Activated CD8-positive, alpha-beta memory T cell treated with anti-CD3 and anti-CD28 coated beads, Interleukin-2, amount 50 U/mL, for 24 hours (primary cell): ENCODE measurements around the gene SP2.

Source experiments
- DNase-seq: peaks from one replicate; pipeline ENCODE4 v3.0.0-alpha.2; 2020; ENCODE audit errors: extremely low read depth

The SP2 gene

GRCh38 chr17:47895856-47896671, at the start of gene SP2:
Gene SP2 (plus strand): TSS chr17:47896236. CDS start chr17:47896287, 51 bp downstream.
- DNase-seq: peak; percentile 99

- no peak for DNase-seq
These were observed 49.2 kb upstream of the SP2 start for GRCh38 chr17:47846716-47847340.

- no peak for DNase-seq
These were observed 48.5 kb upstream of the SP2 start for GRCh38 chr17:47847341-47848197.

GRCh38 chr17:47848198-47848513, 47.9 kb upstream of the SP2 start:
- no peak for DNase-seq

- no peak for DNase-seq
These were observed 45.7 kb upstream of the SP2 start for GRCh38 chr17:47850373-47850691.

GRCh38 chr17:47850692-47851573, 45.1 kb upstream of the SP2 start, which contains the start of gene SP6:
Gene SP6 (minus strand): TSS chr17:47851163. CDS start chr17:47848429, 2,734 bp downstream.
- DNase-seq: no peak

GRCh38 chr17:47851764-47852112, 44.3 kb upstream of the SP2 start:
- DNase-seq: no peak

GRCh38 chr17:47852113-47852949, 43.7 kb upstream of the SP2 start:
- DNase-seq: no peak

DNA sequence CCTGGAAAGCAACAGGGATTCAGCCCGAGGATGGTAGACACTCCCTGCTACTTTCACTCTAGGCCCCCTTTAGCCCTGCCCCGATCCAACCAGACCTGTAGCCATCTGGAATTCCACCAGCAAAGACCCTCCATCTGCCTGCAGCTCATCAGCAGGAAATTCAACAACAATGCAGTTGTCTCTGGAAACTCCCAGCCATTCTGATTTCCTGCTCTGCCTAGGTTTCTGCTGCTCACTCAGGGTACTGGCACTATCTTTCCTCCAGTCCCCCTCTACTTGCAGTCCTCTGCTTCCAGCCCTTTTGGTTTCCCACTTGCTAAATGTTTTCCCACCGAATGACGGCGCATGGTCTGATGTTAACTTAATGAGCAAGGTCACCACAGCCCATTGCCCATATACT, 42.4 kb upstream of the SP2 start:
- no peak for DNase-seq

DNA sequence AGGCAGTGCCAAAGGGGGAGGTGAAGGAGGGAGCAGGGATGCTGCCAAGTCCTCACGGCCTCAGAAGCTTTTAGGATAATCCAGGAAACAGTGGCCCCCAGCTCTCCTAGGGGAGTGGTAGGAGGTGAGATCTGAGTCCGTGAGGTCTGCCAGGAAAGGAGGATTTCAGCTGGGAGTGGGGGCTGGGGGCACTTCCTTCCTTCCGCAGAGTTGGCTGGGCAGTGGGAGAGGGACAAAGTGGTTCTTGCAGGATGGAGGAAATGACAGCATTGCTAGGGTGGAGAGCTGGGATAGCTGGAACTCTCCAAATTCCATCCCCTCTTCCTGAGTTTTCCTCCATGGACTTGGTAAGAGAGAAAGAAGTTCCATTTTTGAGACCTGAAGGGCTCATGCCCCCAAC, 40.3 kb upstream of the SP2 start:
- DNase-seq: no peak

DNA sequence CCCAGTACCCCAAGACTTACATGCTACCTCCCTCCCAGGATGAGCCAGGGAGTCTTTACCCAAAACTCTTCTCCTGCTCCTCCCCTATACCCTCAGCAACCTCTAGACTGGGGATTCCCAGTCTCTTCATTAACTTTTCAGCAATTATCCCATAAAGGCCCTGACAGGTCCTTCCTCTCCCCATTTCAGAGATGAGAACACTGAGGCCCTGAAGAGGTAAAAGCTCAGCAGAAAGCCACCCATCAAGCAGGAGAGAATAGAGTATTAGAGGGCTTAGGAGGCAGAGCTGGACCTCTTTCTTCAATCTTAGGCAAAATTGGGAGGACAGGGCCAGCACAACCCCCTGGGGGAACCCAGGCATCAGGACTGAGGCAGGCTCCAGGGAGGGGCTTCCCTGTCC, 39.2 kb upstream of the SP2 start:
- DNase-seq: no peak

- DNase-seq: no peak
These were observed 38.2 kb upstream of the SP2 start for GRCh38 chr17:47857551-47858455.

DNA sequence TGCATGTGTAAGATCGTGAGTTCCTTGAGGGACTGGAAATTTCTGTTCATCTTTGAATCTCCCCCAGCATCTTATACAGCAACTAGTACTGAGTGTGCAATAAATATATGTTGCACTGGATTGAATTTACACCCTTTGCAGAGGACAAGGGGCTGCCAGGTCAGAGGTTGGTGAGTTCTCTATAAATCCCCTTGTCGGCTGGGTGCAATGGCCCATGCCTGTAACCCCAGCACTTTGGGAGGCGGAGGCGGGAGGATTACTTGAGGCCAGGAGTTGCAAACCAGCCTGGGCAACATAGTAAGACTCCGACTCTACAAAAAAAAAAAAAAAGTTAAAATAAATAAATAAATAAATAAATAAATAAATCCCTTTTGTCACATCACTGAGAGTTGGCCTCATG, 35.6 kb upstream of the SP2 start:
- no peak for DNase-seq

- no peak for DNase-seq
These were observed 33.2 kb upstream of the SP2 start for GRCh38 chr17:47862621-47863440.

- DNase-seq: no peak
These were observed 31.2 kb upstream of the SP2 start for GRCh38 chr17:47864791-47865216.

DNA sequence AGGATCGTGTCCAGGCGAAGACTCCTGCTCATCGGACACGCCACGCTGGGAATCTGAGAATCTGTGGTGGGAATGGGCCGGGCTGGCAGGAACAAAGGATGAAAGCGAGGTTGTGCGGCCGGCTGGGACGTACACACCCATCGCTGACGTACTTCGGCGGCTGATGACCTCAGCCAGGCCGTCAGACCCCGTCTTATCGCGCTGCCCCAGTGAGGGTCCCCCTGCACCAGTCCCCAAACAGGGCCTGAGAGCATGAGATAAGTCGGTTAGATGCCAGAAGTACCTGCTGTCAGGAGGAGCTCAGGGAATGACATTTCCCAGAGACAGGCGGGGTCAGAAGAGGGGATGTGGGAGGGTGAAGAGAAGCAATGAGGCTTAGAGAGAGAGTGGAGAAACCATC, 29.1 kb upstream of the SP2 start:
- no peak for DNase-seq

DNA sequence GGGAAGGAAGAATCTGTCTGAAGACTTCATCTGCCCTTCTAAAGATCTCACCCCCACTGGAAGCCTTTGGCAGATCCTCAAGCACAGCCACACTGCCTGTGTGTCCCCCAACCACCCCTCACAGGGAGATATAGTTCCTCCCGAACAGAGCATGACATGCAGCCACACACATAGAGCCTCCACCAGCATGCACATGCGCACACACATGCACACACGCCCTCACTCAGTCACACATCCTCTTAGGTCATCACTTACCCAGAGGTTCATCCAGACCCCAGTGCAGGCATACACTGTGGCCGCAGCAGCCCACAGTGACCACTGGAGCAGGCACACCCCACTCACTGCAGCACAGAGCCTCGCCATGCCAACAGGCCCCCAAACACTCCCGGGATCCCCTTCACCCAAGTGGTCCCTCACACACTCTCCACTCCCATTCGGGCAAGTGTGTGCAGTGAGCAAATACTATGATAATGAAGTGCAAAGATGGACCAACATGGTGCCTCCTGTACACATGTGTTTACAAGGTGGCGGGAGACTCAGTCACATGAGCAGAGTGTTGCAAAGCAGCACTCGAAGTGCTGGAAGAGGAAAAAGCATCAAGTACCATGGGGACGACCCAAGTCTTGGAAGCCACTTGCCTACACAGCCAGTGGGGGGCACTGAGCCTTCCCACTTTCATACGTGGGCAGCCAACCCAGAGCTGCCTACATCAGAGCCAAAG, 28.1 kb upstream of the SP2 start:
- no peak for DNase-seq

- DNase-seq: no peak
These were observed 26.9 kb upstream of the SP2 start for GRCh38 chr17:47869114-47869513.
